Natural killer cell (primary cell): ENCODE measurements around the gene DNAH3. TPM values are rescaled to one million over a fixed set of nuclear protein-coding genes. Genes with fewer than 3 reads are reported as not detected.

ENCODE experiments used
- ATAC-seq, 3 donors: fragments of 150-1000 bp in 2 of 3; fragments of 200-7000 bp in 1 of 3; cut with Tn5 transposase; 1 replicate in 1 of 3; 2 replicates in 2 of 3; pipeline ENCODE4 v1.10.0; 2021; ENCODE audit warnings: mild to moderate bottlenecking in 2 of 3, moderate library complexity in 2 of 3
- DNase-seq, 2 donors: peaks; one replicate each; pipeline versions ENCODE4 v3.0.0 to v3.0.0-alpha.2; 2013 to 2021; ENCODE audit warnings: mixed read lengths in 1 of 2
- H3K27ac ChIP-seq: one replicate; pipeline ENCODE4 v1.5.1; 2013; ENCODE audit warnings: mild to moderate bottlenecking, low read length
- H3K27me3 ChIP-seq: one replicate; pipeline ENCODE4 v1.6.1; 2013; ENCODE audit warnings: low read length; ENCODE audit not compliant: control insufficient read depth, insufficient read depth
- H3K36me3 ChIP-seq: one replicate; pipeline ENCODE4 v1.6.1; 2013; ENCODE audit warnings: low read length; ENCODE audit not compliant: control insufficient read depth, insufficient read depth
- H3K4me1 ChIP-seq: one replicate; pipeline ENCODE4 v1.6.1; 2013; ENCODE audit warnings: low read length; ENCODE audit not compliant: control insufficient read depth, insufficient read depth
- H3K4me3 ChIP-seq: one replicate; pipeline ENCODE4 v1.5.1; 2013; ENCODE audit warnings: low read length
- H3K9me3 ChIP-seq: one replicate; pipeline ENCODE4 v1.6.1; 2013; ENCODE audit warnings: low read length; ENCODE audit not compliant: control insufficient read depth, insufficient read depth
- H3K27ac Mint-ChIP-seq, 2 donors: one replicate each; pipeline ENCODE4 v1.8.0; 2022; ENCODE audit warnings: mild to moderate bottlenecking in 2 of 2, mixed read lengths in 2 of 2, moderate library complexity in 1 of 2
- H3K27me3 Mint-ChIP-seq, 2 donors: one replicate each; pipeline ENCODE4 v1.8.0; 2022; ENCODE audit warnings: low read depth in 2 of 2, mixed read lengths in 2 of 2
- H3K36me3 Mint-ChIP-seq: one replicate; pipeline ENCODE4 v1.8.0; 2022; ENCODE audit warnings: mixed read lengths
- H3K4me1 Mint-ChIP-seq, 2 donors: one replicate each; pipeline ENCODE4 v1.8.0; 2022; ENCODE audit warnings: mixed read lengths in 2 of 2
- H3K4me3 Mint-ChIP-seq: one replicate; pipeline ENCODE4 v1.8.0; 2022; ENCODE audit warnings: mild to moderate bottlenecking, moderate library complexity, mixed read lengths
- H3K9me3 Mint-ChIP-seq, 2 donors: one replicate each; pipeline ENCODE4 v1.8.0; 2022; ENCODE audit warnings: mixed read lengths in 2 of 2
- WGBS: methylation state at CpG from one replicate; pipeline ENCODE4 v1.1.7; 2013; ENCODE audit warnings: missing lambda C conversion rate; ENCODE audit not compliant: insufficient coverage; 5-methylcytosine and 5-hydroxymethylcytosine counted together
- intact Hi-C: fragments of 100-400 bp; cut with micrococcal nuclease; formaldehyde crosslinking; loops from one replicate; pipeline ENCODE4 v1.14.2; 2022
- total RNA-seq, 4 donors: library from RNA; stranded (reverse); fragments of 120-200 nt in 1 of 4; gene quantifications; one replicate each; pipeline versions ENCODE4 v1.2.3 to v1.2.4, GENCODE V29; 2013 to 2022
- TF ChIP-seq, protein P1 (sequence below): fragments of 200-600 bp; IDR thresholded peaks from one replicate; pipeline ENCODE4 v1.8.0; 2022; ENCODE audit warnings: antibody characterized with exemption

The DNAH3 gene
- total RNA-seq, 3 donors from 2014 or later (not counting 1 experiment from before 2014, with no cell fraction given), result not detected

DNA sequence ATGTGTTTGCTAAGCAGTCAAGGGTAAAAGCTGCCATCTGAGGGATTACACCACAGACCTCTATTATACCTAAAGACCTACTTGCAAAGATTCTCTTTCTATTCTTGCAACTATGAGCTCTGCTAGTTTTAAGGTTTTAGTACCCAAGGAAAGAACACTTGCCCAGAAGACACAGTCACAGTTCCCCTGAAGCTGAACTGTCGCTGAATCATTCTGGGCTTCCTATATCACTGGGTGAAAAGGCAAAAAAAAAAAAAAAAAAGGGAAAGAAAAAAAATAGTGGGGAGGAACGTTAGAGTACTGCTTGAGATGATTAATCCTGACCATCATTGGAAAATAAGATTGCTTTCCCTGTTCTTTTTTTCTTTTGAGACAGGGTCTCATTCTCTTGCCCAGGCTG lies 212.2 kb downstream of the DNAH3 start:
- H3K36me3 ChIP-seq, result no peaks in the 10 kb centered on the region
- Mint-ChIP-seq H3K9me3 (no peaks in the 10 kb centered on the region), H3K4me3 (no peak overlapping the region), H3K27me3 (peaks cover 0 to 8% of the 10 kb centered on the region in 2 donors), H3K4me1 (peaks cover 8% of the 10 kb centered on the region in 2 donors), H3K27ac (no peak overlapping the region), H3K36me3 (no peaks in the 10 kb centered on the region)
- peaks cover 6% of the 10 kb centered on the region for H3K4me1 ChIP-seq
- no peak overlapping the region for H3K4me3 ChIP-seq
- no peaks in the 10 kb centered on the region for H3K9me3 ChIP-seq
- H3K27me3 ChIP-seq, result no peaks in the 10 kb centered on the region
- DNase-seq (no peak), ATAC-seq (no peak)
- H3K27ac ChIP-seq, result no peak overlapping the region
- WGBS, result 20% methylated on average over 1 of the region's 2 CpGs
- intact Hi-C loops, result no loop called here
- TF ChIP-seq, protein P1, sequence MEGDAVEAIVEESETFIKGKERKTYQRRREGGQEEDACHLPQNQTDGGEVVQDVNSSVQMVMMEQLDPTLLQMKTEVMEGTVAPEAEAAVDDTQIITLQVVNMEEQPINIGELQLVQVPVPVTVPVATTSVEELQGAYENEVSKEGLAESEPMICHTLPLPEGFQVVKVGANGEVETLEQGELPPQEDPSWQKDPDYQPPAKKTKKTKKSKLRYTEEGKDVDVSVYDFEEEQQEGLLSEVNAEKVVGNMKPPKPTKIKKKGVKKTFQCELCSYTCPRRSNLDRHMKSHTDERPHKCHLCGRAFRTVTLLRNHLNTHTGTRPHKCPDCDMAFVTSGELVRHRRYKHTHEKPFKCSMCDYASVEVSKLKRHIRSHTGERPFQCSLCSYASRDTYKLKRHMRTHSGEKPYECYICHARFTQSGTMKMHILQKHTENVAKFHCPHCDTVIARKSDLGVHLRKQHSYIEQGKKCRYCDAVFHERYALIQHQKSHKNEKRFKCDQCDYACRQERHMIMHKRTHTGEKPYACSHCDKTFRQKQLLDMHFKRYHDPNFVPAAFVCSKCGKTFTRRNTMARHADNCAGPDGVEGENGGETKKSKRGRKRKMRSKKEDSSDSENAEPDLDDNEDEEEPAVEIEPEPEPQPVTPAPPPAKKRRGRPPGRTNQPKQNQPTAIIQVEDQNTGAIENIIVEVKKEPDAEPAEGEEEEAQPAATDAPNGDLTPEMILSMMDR, result no peak

DNA sequence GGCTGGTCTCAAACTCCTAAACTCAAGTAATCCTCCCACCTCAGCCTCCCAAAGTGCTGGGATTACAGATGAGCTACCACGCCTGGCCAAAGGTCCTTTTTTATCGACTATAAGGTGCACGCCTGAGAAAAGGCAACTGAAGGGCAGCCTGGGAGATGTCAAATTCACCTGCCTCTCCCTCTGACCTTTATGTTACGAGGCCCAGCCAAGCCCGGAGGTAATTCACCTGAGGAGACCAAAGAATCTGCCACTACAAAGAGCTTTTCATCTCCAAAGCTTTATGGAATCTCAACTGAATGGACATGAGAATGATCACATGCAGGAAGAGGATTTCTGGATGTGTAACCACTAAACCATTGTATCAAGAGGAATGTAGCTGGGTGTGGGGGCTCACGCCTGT lies 212.9 kb downstream of the DNAH3 start:
- H3K4me1 Mint-ChIP-seq, result peaks cover 8% of the 10 kb centered on the region in 2 donors
- H3K4me3 Mint-ChIP-seq, result no peak overlapping the region
- H3K27me3 ChIP-seq, result no peaks in the 10 kb centered on the region
- no peaks in the 10 kb centered on the region for H3K36me3 ChIP-seq
- H3K36me3 Mint-ChIP-seq, result no peaks in the 10 kb centered on the region
- intact Hi-C loops, result no loop called here
- 90% methylated on average over 6 of the region's 6 CpGs for WGBS
- DNase-seq, result no peak
- H3K4me3 ChIP-seq, result no peak overlapping the region
- H3K4me1 ChIP-seq, result peaks cover 6% of the 10 kb centered on the region
- H3K9me3 ChIP-seq, result no peaks in the 10 kb centered on the region
- TF ChIP-seq, protein P1, result no peak
- H3K27ac Mint-ChIP-seq, result no peak overlapping the region
- no peak overlapping the region for H3K27ac ChIP-seq
- H3K27me3 Mint-ChIP-seq, result peaks cover 0 to 8% of the 10 kb centered on the region in 2 donors
- ATAC-seq, result no peak
- H3K9me3 Mint-ChIP-seq, result no peaks in the 10 kb centered on the region

DNA sequence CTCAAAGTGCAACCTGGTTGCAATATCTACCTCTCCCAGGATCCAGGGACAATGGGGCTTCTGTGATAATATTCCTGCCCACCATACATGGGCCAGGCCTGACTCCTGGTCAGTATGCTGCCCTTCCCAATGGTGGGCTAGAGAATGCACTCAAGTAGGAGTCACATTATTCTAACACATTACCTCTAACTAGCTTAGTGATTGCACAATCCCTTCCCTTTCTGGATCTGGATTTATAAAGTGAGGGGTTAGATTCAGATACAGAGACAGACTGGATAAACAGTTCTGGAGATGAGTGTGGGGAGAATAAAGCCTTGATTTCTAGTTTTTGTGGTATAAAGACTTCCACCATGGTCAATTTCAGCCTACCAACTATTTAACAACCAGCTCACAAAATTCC lies 217.1 kb downstream of the DNAH3 start:
- ATAC-seq (no peak), DNase-seq (no peak)
- peaks cover 0 to 8% of the 10 kb centered on the region in 2 donors for H3K27me3 Mint-ChIP-seq
- TF ChIP-seq, protein P1, result no peak
- H3K9me3 ChIP-seq, result no peaks in the 10 kb centered on the region
- H3K36me3 ChIP-seq, result no peaks in the 10 kb centered on the region
- no peak overlapping the region for H3K27ac ChIP-seq
- no peaks in the 10 kb centered on the region for H3K9me3 Mint-ChIP-seq
- no peaks in the 10 kb centered on the region for H3K36me3 Mint-ChIP-seq
- intact Hi-C loops, result no loop called here
- no peaks in the 10 kb centered on the region for H3K4me1 ChIP-seq
- H3K27me3 ChIP-seq, result no peaks in the 10 kb centered on the region
- H3K4me3 ChIP-seq, result no peak overlapping the region
- H3K4me1 Mint-ChIP-seq, result no peaks in the 10 kb centered on the region
- H3K27ac Mint-ChIP-seq, result no peak overlapping the region
- H3K4me3 Mint-ChIP-seq, result no peak overlapping the region

DNA sequence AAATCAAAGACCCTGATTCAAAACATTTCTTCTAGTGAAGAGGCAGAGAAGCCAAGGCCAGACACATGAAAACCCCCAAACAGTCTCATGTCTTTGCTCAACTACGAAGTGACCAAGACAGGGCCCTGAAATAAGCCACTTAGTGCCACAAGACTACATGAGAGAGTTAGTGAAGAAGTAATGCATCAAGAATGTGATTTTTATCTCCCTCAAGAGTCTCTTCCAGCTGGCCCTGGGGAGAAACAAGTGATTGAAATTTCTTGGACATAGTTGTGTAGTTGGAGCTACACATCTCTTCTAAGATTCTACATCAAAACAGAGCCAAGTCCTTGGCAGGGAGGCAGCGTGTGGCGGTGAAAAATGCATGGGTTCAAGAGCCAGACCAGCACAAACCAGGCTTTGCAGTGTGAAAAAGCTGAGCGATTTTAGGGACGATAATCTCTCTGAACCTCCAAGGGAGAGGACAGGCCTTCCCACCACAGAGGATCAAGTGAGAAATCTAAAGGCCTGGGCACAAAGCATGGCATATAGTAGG lies 219.5 kb downstream of the DNAH3 start:
- ATAC-seq (no peak), DNase-seq (no peak)
- Histone ChIP-seq H3K36me3 (no peaks in the 10 kb centered on the region), H3K4me3 (no peak overlapping the region), H3K27me3 (no peaks in the 10 kb centered on the region), H3K9me3 (no peaks in the 10 kb centered on the region), H3K4me1 (no peaks in the 10 kb centered on the region), H3K27ac (no peak overlapping the region)
- Mint-ChIP-seq H3K36me3 (no peaks in the 10 kb centered on the region), H3K27ac (no peak overlapping the region), H3K9me3 (no peaks in the 10 kb centered on the region), H3K4me1 (no peaks in the 10 kb centered on the region), H3K27me3 (no peaks in the 10 kb centered on the region), H3K4me3 (no peak overlapping the region)
- TF ChIP-seq, protein P1, result no peak
- 98% methylated on average over 5 of the region's 5 CpGs for WGBS
- intact Hi-C loops, result no loop called here
